ENCODE results near the gene DOCK3.
"Not testable (repeated sequence)": the region's sequence is repeated elsewhere in the genome, so short reads cannot be mapped to it uniquely, and the experiment has no call there.

The DOCK3 gene

GRCh38 chr3:50932918-50933317 is 258.2 kb downstream of the DOCK3 start:
- not testable (repeated sequence) for DNase-seq (ENCODE audit: low read depth); H3K4me3 ChIP-seq (ENCODE audit: low read depth, low read length)

GRCh38 chr3:50936389-50936788 is 261.7 kb downstream of the DOCK3 start:
- H3K4me3 ChIP-seq (ENCODE audit: low read depth, low read length), result no peak overlapping the region
- DNase-seq (ENCODE audit: low read depth), result no peak

- DNase-seq (ENCODE audit: low read depth), result no peak
These were observed 272.7 kb downstream of the DOCK3 start for GRCh38 chr3:50947419-50947818.

GRCh38 chr3:50950591-50950990 is 275.9 kb downstream of the DOCK3 start:
- DNase-seq (ENCODE audit: low read depth), result no peak
- H3K4me3 ChIP-seq (ENCODE audit: low read depth, low read length), result peak overlapping the region; percentile 9

More at GRCh38 chr3:50947419-50947818, 272.7 kb downstream of the DOCK3 start:
- H3K4me3 ChIP-seq (ENCODE audit: low read depth, low read length), result no peak overlapping the region

GRCh38 chr3:50953825-50954414 is 279.2 kb downstream of the DOCK3 start:
- no peak overlapping the region for H3K4me3 ChIP-seq (ENCODE audit: low read depth, low read length)
- no peak for DNase-seq (ENCODE audit: low read depth)

- DNase-seq (ENCODE audit: low read depth), result no peak
- no peak overlapping the region for H3K4me3 ChIP-seq (ENCODE audit: low read depth, low read length)
These were observed 286.7 kb downstream of the DOCK3 start for GRCh38 chr3:50961386-50961785.

- no peak overlapping the region for H3K4me3 ChIP-seq (ENCODE audit: low read depth, low read length)
- peak; percentile 3 for DNase-seq (ENCODE audit: low read depth)
These were observed 296.8 kb downstream of the DOCK3 start for GRCh38 chr3:50971487-50971924.

- DNase-seq (ENCODE audit: low read depth), result no peak
- H3K4me3 ChIP-seq (ENCODE audit: low read depth, low read length), result no peak overlapping the region
These were observed 297.3 kb downstream of the DOCK3 start for GRCh38 chr3:50972029-50972428.

GRCh38 chr3:50978586-50978985 is 303.9 kb downstream of the DOCK3 start:
- not testable (repeated sequence) for DNase-seq (ENCODE audit: low read depth)

GRCh38 chr3:50978991-50979667 is 304.4 kb downstream of the DOCK3 start:
- no peak for DNase-seq (ENCODE audit: low read depth)
- no peak overlapping the region for H3K4me3 ChIP-seq (ENCODE audit: low read depth, low read length)

More at GRCh38 chr3:50978586-50978985, 303.9 kb downstream of the DOCK3 start:
- H3K4me3 ChIP-seq (ENCODE audit: low read depth, low read length), result not testable (repeated sequence)

- DNase-seq (ENCODE audit: low read depth), result no peak
- H3K4me3 ChIP-seq (ENCODE audit: low read depth, low read length), result no peak overlapping the region
These were observed 308.0 kb downstream of the DOCK3 start for GRCh38 chr3:50982540-50983325.

- H3K4me3 ChIP-seq (ENCODE audit: low read depth, low read length), result no peak overlapping the region
These were observed 309.2 kb downstream of the DOCK3 start for GRCh38 chr3:50983887-50984286.

GRCh38 chr3:50985893-50986292 is 311.2 kb downstream of the DOCK3 start:
- no peak overlapping the region for H3K4me3 ChIP-seq (ENCODE audit: low read depth, low read length)
- DNase-seq (ENCODE audit: low read depth), result no peak

More at GRCh38 chr3:50983887-50984286, 309.2 kb downstream of the DOCK3 start:
- DNase-seq (ENCODE audit: low read depth), result no peak

GRCh38 chr3:50986726-50987125 is 312.0 kb downstream of the DOCK3 start:
- H3K4me3 ChIP-seq (ENCODE audit: low read depth, low read length), result no peak overlapping the region
- DNase-seq (ENCODE audit: low read depth), result no peak

- no peak overlapping the region for H3K4me3 ChIP-seq (ENCODE audit: low read depth, low read length)
- no peak for DNase-seq (ENCODE audit: low read depth)
These were observed 319.8 kb downstream of the DOCK3 start for GRCh38 chr3:50994537-50994936.

- H3K4me3 ChIP-seq (ENCODE audit: low read depth, low read length), result no peak overlapping the region
- no peak for DNase-seq (ENCODE audit: low read depth)
These were observed 320.5 kb downstream of the DOCK3 start for GRCh38 chr3:50995085-50995824.

GRCh38 chr3:51002495-51002894 is 327.8 kb downstream of the DOCK3 start:
- H3K4me3 ChIP-seq (ENCODE audit: low read depth, low read length), result no peak overlapping the region
- no peak for DNase-seq (ENCODE audit: low read depth)

- H3K4me3 ChIP-seq (ENCODE audit: low read depth, low read length), result no peak overlapping the region
- no peak for DNase-seq (ENCODE audit: low read depth)
These were observed 329.5 kb downstream of the DOCK3 start for GRCh38 chr3:51004235-51004634.

GRCh38 chr3:51024121-51024520 is 349.4 kb downstream of the DOCK3 start:
- no peak overlapping the region for H3K4me3 ChIP-seq (ENCODE audit: low read depth, low read length)
- no peak for DNase-seq (ENCODE audit: low read depth)

All from skeletal muscle cell (primary cell).